CD4-positive, alpha-beta T cell treated with Interleukin-17A for 1 hour (primary cell): ENCODE measurements around the gene CCDC152.
"Not testable (repeated sequence)": the region's sequence is repeated elsewhere in the genome, so short reads cannot be mapped to it uniquely, and the experiment has no call there.

Experiments
- DNase-seq: peaks from one replicate; pipeline ENCODE4 v3.0.0-alpha.2; 2020

Gene CCDC152

DNA sequence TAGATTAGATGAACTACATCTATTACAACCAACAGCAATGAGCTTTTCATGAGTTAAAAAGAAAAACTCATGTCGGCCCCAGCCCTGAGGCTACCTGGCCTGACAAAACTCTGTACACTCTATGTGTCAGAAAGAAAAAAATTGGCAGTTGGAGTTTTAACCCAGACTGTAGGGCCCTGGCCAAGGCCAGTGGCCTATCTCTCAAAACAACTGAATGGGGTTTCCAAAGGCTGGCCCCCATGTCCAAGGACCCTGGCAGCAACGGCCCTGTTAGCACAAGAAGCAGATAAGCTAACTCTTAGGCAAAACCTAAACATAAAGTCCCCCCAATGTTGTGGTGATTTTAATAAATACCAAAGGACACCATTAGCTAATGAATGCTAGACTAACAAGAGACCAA lies 59.9 kb downstream of the CCDC152 start:
- DNase-seq = not testable (repeated sequence)

DNA sequence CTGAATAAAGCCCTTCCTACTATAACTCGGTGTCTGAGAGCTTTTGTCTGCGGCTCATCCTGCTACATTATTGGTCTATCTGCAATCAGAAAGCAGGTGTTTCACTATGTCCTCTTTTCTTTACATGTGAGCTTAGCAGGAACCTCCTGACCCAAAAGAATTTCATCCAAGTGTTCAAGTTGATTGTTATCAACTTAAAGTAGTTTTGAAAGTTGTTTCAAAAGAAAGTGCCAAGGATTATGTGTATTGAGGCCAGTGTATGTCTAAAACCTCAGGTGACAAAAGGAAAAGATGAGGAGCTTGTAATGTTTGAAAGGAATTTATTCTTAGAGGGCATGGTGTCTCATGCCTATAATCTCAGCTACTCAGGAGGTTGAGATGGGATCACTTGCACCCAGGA lies 63.1 kb downstream of the CCDC152 start:
- no peak for DNase-seq

DNA sequence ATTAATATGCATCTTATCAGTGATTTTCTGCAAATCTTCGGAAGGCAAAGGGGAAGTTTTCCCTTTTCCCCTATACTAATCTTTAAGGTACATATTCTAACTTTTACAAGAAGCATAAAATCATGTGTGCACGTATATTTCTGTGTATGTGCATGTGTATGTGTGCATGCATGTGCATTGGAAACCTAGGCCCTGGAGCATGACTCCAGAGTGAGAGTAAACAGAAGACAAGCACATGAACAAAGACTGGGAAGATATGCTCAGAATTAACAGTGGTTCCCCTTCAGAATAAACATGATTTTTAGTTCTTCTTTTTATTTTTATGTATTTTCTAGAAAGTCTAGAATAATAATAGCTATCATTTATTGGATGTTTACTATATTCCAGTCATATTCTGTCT lies 65.9 kb downstream of the CCDC152 start:
- DNase-seq = no peak

DNA sequence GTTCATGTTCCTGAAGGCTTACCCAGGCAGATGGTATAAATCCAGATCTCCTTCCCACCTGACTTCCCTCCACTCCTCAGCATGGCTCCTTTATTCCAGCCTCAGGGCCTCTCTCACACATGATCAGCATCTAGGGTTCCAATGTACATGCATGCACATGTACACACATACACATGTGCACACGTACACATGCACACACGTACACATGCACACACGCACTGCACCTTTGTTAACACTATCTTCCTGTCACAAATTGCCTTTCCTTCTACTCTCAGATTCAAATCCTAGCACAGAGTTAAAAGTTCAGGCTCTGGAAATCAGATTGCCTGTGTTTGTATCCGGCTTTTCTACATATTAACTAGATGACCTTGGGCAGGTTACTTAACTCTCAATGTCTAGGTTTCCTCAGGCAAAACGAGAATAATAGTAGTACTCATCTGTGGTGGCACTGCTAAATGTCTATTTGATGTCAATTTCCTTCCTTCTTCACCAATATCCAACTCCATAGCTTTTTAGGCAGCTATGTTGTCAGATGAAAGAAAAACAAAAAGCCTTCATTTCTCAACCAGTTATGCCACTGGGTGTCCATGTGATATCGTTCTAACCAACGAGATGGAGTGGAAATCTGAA lies 67.8 kb downstream of the CCDC152 start:
- DNase-seq = no peak

DNA sequence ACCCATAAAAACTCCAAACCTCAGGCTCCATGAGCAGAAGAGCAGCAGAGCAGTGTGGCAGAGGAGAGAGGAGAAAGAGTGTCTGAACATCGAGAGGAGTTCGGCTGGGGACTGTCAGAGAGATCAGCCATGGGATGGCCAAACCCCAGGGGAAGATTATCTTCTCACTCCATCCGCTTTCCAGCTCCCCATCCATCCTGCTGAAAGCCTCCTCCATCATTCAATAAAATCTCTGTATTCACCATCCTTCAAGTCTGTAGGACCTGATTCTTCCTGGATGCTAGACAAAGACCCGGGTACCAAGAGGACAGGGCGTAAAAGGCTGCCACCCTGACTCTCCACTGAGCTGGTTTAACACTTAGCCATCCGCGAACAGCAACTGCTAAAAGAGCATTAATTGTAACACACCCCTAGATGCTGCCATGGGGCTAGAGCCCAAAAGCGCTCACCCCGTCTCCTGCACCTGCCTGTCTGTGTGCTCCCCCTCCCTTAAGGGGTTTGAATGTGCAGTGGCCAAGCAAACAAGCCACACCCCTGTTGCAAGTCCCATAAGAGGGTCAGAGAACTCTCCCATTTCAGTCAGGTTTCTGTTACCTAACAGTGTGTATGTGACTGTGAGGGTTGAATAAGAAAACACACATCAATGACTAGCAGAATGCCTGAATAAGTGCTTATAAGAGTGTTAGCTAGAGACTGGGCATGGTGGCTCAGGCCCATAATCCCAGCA lies 69.0 kb downstream of the CCDC152 start:
- no peak for DNase-seq

DNA sequence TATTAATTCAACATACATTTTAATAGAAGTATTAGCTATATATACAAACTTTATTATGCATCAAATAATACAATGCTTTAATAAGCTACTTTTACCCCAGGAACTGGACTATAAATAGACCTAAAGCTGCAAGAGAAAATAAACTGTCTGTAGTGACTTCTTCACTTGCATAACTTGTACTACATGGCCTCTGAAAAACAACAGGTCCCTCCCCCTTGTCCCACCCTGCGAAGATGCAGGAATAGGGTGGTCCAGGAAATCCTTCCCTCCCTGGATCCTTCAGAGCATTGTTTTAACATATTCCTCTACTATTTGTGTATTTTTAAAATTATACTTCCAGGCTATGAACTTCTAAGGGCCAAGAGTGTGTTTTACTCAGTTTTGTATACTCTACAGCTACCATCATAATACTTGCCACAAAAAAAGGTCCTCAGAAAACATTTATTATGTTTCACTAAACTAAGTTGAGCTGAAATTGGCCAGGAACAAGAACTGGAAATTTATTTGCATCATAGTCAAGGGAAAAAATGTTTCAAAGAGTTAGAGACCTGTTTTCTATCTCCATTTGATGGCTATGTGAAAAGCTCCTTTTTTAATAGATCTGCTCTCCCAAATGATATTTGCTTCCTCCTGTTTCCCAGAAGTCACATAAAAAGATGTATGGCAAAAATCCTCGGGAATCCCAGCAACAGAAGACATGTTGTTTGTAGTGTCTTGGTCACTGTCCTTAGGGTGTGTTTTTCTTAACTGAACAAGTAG lies 70.3 kb downstream of the CCDC152 start:
- no peak for DNase-seq

DNA sequence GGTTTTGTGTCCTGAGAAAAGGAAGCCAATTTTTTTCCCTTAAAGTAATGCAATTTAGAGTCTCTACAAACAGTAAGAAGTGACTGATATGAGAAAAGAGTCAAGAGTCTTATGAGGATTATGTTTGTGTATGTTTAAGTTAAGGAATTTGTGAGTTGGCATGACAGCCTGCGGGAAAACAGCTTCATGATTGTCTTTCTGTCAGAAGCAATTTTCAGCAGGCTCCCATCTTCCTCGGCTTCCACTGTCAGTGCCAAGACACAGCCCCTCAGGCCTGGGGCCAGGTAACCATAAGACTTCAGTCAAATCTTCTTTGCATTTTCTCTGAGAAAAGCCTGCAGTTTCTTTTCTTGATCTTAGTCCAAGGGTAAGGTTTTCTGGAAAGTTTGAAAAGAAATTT lies 72.1 kb downstream of the CCDC152 start:
- no peak for DNase-seq

DNA sequence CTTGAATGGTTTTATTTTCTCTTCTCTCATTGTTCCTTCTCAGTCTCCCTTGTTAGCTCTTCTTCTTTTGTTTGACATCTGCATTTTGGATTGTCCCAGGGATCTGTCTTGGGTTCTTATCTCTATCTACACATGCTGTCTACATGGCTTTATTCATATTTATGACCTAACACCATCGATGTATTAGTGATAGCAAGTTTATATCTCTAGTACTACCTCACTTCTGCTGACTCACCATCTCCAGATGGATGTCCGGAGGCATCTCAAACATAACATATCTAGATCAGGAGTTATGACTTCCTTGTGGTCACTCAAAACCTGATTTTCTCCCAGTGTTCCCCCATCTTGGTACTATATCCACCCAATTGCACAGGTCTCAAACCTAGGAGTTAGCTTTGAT lies 74.3 kb downstream of the CCDC152 start:
- DNase-seq = no peak

DNA sequence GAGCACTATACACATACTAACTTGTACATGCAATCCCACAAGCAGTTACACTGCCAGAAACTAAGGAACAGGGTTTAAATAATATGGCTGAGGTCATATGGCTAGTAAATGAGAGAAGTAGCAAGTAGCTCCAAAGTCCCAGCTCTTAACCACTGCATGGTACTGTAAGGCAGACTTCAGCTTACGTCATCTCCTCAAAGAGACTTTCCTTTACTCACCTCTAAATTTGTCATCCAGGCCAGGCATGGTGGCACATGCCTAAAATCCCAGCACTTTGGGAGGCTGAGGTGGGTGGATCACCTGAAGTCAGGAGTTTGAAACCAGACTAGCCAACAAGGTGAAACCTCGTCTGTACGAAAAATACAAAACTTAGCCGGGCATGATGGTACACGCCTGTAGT lies 75.4 kb downstream of the CCDC152 start:
- no peak for DNase-seq

DNA sequence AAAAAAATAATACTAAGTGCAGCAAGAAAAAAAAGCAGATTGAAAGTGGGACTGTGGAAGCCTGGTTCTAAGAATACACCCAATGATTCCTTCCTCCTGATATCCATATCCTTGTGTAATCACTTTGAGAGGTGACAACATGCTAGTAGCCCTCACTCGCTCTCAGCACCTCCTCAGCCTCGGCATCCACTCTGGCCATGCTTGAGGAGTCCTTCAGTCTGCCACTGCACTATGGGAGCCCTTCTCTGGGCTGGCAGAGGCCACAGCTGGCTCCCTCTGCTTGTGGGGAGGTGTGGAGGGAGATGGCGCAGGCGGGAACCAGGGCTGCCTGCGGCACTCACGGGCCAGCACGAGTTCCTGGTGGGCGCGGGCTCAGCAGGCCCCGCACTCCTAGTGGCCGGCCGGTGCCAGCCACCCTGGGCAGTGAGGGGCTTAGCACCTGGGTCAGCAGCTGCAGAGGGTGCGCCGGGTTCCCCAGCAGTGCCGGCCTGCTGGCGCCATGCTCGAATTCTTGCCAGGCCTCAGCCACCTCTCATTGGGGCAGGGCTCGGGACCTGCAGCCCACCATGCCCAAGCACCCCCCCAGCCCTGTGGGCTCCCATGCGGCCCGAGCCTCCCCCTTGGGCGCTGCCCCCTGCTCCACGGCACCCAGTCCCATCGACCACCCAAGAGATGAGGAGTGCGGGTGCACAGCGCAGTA lies 79.6 kb downstream of the CCDC152 start:
- DNase-seq = no peak

DNA sequence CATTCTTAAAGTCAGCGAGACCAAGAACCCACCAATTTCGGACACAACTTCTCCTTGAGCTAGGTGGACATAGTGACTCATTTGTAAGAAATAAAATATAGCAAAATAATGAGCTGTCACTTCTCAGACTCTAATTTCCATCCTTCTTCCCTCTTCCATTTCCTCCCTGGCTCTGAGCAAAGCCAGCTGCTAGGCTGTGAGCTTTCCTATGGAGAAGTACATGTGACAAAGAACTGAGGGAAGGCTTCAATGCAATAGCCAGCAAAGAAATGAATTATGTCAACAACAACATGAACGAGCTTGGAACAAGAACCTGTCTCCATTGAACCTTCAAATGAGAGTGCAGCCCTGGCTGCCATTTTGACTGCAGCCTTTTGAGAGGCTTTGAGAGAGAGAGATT lies 81.0 kb downstream of the CCDC152 start:
- DNase-seq = no peak

DNA sequence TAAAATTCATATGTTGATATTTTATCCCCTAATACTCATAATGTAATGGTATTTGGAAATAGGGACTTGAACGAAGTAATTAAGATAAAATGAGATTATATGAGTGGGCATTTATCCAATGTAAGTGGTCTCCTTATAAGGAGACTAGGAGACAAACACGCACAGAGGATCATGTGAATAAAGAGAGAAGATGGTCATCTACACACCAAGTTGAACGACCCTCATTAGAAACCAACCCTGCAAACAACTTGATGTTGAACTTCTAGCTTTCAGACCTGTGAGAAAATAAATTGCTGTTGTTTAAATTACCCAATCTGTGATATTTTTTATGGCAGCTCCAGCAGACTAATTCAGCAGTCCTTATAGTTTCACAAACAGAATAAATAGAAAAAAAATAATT lies 82.6 kb downstream of the CCDC152 start:
- no peak for DNase-seq

DNA sequence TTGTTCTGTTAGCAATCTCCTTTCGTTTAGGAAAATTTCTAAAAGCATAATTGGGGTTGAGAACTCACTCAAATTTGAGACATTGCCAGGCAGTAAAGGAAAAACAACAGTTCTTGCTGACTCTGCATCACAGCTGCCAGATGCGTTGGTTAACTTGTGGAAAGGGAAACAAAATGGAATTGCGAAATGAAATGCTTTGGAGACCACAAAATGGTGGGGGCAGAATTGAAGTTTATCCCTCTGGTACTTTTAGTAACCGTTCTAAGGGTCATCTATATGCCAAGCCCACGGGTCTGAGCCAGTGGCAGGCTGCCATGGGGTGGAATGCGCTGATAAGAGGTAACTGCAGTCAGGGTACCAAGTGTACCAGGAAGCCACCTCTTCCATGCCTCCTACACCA lies 83.7 kb downstream of the CCDC152 start:
- DNase-seq = no peak

DNA sequence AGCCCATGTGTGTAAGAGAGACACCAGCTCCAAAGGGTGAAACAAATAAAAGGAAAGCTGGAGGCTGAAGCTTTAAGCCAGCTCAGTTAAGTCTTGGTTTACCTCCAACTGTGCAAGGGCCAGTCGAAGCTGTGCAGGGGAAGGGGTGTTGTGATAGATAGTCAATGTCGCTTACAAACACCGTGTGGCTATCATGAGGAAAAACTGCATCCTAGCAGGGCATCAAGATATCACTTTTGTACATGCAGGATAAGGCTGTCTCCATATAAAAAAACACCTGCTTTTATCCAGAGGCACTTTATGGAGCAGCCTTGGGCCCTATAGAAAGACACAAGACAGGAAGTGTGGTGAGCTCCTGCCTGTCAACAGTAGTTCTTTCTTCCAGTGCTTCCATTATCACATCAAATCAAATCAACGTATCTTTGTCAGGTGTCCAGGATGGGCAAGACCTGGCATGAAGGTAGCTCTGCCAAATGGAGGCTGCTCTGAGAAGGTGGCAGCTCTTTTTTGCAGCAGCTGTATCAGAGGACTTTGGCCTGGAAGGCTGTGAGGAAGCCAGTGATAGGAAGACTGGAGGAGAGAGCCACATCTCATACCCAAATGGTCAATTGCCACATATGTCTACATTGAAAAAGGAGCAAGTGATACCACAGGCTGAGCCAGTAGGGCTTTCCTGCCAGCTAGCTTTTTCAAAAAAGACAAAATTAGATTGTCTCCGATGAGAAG lies 84.4 kb downstream of the CCDC152 start:
- DNase-seq = no peak

DNA sequence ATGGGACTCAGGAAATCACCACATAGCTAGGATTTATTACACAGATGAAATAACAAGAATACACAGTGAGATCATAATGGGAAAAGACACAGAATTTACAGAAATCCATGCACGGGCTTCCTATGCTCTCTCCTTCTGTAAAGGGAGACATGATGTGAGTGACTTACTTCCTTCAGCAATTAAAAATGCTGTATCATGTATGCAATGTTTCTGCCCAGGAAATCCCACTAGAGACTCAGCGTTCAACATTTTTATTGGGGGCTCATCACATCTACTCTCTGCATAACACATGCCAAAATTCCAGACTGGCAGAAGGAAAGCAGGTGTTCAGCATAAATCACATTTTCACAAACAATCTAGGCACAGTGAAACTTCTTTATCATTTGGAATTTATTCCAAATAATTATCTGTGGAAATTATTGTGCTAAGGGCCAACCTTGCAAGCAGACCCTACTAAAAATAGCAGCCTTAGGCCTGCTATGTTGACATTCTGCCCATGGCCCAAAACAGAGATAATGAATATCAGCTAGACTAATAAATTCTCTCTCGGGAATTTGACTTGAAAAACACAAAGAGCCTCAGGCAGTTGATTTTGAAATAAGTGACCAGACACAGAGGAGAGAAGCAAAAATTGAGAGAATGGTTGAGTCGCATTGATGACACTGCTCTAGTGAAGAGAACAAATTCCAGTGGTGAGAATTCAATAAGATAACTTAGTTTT lies 86.5 kb downstream of the CCDC152 start:
- no peak for DNase-seq

DNA sequence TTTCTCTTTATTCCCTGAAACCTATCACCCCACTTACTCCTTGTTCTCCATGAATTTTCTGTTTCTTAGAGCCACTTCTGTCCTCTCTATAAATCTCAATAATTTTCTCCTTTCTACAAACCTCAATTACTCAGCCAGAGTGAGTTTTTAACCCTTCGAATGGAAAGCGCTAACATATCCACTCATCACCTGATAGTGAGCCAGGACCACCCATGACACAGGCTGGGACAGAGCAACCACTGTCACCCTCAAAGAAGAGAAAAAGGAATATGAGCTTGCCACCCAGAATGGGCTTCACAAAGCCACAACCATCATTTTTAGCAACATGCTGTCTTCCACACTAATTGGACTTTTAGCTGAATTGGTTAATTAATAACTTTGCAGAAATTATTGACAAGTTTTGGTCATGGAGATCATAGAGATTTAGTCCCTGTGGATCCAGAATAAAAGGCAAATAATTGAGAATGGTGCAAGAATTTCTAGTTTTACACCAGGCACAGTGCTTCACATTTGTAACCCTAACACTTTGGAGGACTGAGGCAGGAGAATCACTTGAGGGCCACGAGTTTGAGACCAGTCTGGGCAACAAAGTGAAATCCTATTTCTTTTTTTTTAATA lies 87.2 kb downstream of the CCDC152 start:
- DNase-seq = no peak

DNA sequence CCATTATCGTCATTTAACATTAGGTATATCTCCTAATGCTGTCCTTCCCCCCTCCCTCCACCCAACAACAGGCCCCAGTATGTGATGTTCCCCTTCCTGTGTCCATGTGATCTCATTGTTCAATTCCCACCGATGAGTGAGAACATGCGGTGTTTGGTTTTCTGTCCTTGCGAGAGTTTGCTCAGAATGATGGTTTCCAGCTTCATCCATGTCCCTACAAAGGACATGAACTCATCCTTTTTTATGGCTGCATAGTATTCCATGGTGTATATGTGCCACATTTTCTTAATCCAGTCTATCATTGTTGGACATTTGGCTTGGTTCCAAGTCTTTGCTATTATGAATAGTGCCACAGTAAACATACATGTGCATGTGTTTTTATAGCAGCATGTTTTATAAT lies 87.8 kb downstream of the CCDC152 start:
- DNase-seq = not testable (repeated sequence)

DNA sequence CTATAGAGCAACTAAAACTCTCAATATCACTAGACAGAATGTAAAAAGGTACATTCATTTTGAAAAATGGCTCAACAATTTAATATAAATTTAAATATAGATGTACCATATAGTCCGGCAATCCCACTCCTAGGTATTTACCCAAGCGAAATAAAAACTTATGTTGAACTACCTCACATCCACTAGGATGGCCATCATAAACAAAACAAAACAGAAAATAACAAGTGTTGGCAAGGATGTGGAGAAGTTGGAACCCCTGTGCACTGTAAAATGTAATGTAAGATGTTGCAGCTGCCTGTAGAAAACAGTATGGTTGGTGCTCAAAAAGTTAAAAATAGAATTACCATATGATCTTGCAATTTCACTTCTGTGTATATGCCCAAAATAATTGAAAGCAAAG lies 91.9 kb downstream of the CCDC152 start:
- DNase-seq = no peak

DNA sequence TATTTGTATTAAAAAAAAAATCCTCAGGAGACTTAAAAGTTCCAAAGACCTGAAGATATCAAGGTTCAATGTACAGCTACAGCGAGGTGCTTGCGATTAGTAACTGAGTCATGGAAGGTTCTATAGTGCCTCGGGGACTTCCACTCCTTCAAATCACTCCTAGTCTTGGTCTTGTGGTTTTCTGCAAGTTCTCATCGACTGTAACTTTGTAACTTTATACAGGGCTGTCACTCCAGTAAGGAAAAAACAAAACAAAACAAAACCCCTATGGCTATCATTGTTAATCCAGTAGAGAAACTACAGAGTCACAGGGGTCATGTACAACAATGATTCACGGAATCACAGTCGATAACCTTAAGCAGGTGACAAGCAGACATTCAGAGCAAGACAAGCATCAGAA lies 94.9 kb downstream of the CCDC152 start:
- no peak for DNase-seq
